ENCODE results near the gene CRMP1. TPM values are rescaled to one million over a fixed set of nuclear protein-coding genes. Genes with fewer than 3 reads are reported as not detected.

The CRMP1 gene
- total RNA-seq, 1 experiment from 2014 or later: not detected

- Histone ChIP-seq H3K27me3 (ENCODE audit: insufficient read depth, low read depth) (peaks cover 62% of the 10 kb centered on the region), H4K20me1 (ENCODE audit: insufficient read depth) (no peaks in the 10 kb centered on the region), H3K4me3 (no peak overlapping the region), H3K4me1 (replicated peaks; ENCODE audit: insufficient read depth) (no peaks in the 10 kb centered on the region), H3F3A (ENCODE audit: insufficient read depth, low read depth) (no peaks in the 10 kb centered on the region), H2AFZ (no peak overlapping the region), H3K79me2 (ENCODE audit: low read depth) (no peaks in the 10 kb centered on the region), H3K36me3 (ENCODE audit: low read depth) (no peaks in the 10 kb centered on the region), H3K4me2 (no peak overlapping the region), H3K27ac (no peak overlapping the region), H3K9me3 (ENCODE audit: insufficient read depth, low read depth) (no peaks in the 10 kb centered on the region), H3K9me2 (ENCODE audit: insufficient read depth) (no peaks in the 10 kb centered on the region)
- TF ChIP-seq CTCF (conservative IDR thresholded peaks at IDR 0.05) (no peak), EZH2 (IDR thresholded peaks at IDR 0.05; ENCODE audit: low read depth) (no peak)
- intact Hi-C loops (cut with micrococcal nuclease; ENCODE audit: unreplicated experiment): no loop called here
- DNase-seq: no peak
- no TSS peak for BruUV-seq (replicated peaks)
- ChIA-PET POLR2A (ENCODE audit: unreplicated experiment) (no interaction called here), CTCF (no interaction called here)
Measured at GRCh38 chr4:5870701-5871100, 22.2 kb downstream of the CRMP1 start.

GRCh38 chr4:5869966-5870619, 22.8 kb downstream of the CRMP1 start:
- TF ChIP-seq EZH2 (IDR thresholded peaks at IDR 0.05; ENCODE audit: low read depth) (no peak; the same call in 1 of the 2 replicates), CTCF (conservative IDR thresholded peaks at IDR 0.05) (no peak)
- CTCF ChIA-PET: no interaction called here
- no peak overlapping the region for H3K4me3 ChIP-seq
- intact Hi-C loops (cut with micrococcal nuclease; ENCODE audit: unreplicated experiment): no loop called here
- no peaks in the 10 kb centered on the region for H4K20me1 ChIP-seq (ENCODE audit: insufficient read depth)
- peaks cover 64% of the 10 kb centered on the region for H3K27me3 ChIP-seq (ENCODE audit: insufficient read depth, low read depth)
- DNase-seq: no peak
- H3K36me3 ChIP-seq (ENCODE audit: low read depth): no peaks in the 10 kb centered on the region
- H3K79me2 ChIP-seq (ENCODE audit: low read depth): no peaks in the 10 kb centered on the region
- POLR2A ChIA-PET (ENCODE audit: unreplicated experiment): no interaction called here
- no peak overlapping the region for H3K27ac ChIP-seq
- no peaks in the 10 kb centered on the region for H3K9me2 ChIP-seq (ENCODE audit: insufficient read depth)
- no TSS peak for BruUV-seq (replicated peaks)
- no peaks in the 10 kb centered on the region for H3F3A ChIP-seq (ENCODE audit: insufficient read depth, low read depth)
- H3K4me1 ChIP-seq (replicated peaks; ENCODE audit: insufficient read depth): no peaks in the 10 kb centered on the region
- no peak overlapping the region for H3K4me2 ChIP-seq
- no peaks in the 10 kb centered on the region for H3K9me3 ChIP-seq (ENCODE audit: insufficient read depth, low read depth)
- no peak overlapping the region for H2AFZ ChIP-seq

DNA sequence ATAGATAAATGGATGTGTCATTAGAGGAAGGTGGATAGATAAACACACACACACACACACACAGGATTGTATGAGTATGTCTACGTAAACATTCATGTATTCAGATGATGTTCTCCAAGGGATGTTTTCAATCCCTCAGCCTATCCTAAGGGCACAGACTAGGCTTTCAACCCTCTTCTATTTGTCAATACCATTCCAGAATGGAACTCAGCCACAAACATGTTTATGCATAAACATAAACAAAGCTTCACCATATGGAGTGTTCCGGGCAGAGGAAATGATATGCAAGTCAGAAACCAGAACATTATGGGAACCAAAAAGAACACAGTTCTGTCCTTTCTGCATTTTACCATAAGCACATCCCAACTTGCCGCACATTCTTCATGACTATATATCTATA, 25.0 kb downstream of the CRMP1 start:
- ChIA-PET POLR2A (ENCODE audit: unreplicated experiment) (no interaction called here), CTCF (no interaction called here)
- Histone ChIP-seq H3F3A (ENCODE audit: insufficient read depth, low read depth) (no peaks in the 10 kb centered on the region), H3K4me1 (replicated peaks; ENCODE audit: insufficient read depth) (no peaks in the 10 kb centered on the region), H3K79me2 (ENCODE audit: low read depth) (no peaks in the 10 kb centered on the region), H3K36me3 (ENCODE audit: low read depth) (no peaks in the 10 kb centered on the region), H4K20me1 (ENCODE audit: insufficient read depth) (no peaks in the 10 kb centered on the region), H3K9me3 (ENCODE audit: insufficient read depth, low read depth) (no peaks in the 10 kb centered on the region), H3K4me3 (no peak overlapping the region), H2AFZ (no peak overlapping the region), H3K4me2 (no peak overlapping the region), H3K9me2 (ENCODE audit: insufficient read depth) (no peaks in the 10 kb centered on the region), H3K27me3 (ENCODE audit: insufficient read depth, low read depth) (peaks cover 74% of the 10 kb centered on the region), H3K27ac (no peak overlapping the region)
- intact Hi-C loops (cut with micrococcal nuclease; ENCODE audit: unreplicated experiment): no loop called here
- TF ChIP-seq EZH2 (IDR thresholded peaks at IDR 0.05; ENCODE audit: low read depth): no peak
- TF ChIP-seq CTCF (conservative IDR thresholded peaks at IDR 0.05): no peak
- BruUV-seq (replicated peaks): no TSS peak
- no peak for DNase-seq

Measured in PC-9 (cell line).